ENCODE results near the gene NPTX1.
"Not testable (repeated sequence)": the region's sequence is repeated elsewhere in the genome, so short reads cannot be mapped to it uniquely, and the experiment has no call there.

Gene NPTX1

GRCh38 chr17:80475910-80476876 lies at the start of gene NPTX1:
Gene NPTX1, minus strand, starts transcription at chr17:80476607. Its CDS starts 161 bp downstream, at chr17:80476446.
- peak; percentile 60 for DNase-seq

- no peak for DNase-seq
Measured at GRCh38 chr17:80523956-80524712, 47.7 kb upstream of the NPTX1 start.

- DNase-seq = no peak
Measured at GRCh38 chr17:80523054-80523744, 46.8 kb upstream of the NPTX1 start.

GRCh38 chr17:80520810-80521455 lies 44.5 kb upstream of the NPTX1 start:
- DNase-seq = no peak

GRCh38 chr17:80519091-80519781 lies 42.8 kb upstream of the NPTX1 start:
- DNase-seq = no peak

GRCh38 chr17:80518392-80518791 lies 42.0 kb upstream of the NPTX1 start:
- no peak for DNase-seq

- no peak for DNase-seq
Measured at GRCh38 chr17:80517641-80518040, 41.2 kb upstream of the NPTX1 start.

- peak; percentile 20 for DNase-seq
Measured at GRCh38 chr17:80516171-80516932, 39.9 kb upstream of the NPTX1 start.

- DNase-seq = no peak
Measured at GRCh38 chr17:80513892-80514291, 37.5 kb upstream of the NPTX1 start.

GRCh38 chr17:80513201-80513600 lies 36.8 kb upstream of the NPTX1 start:
- DNase-seq = no peak

GRCh38 chr17:80512233-80512632 lies 35.8 kb upstream of the NPTX1 start:
- peak; percentile 32 for DNase-seq

GRCh38 chr17:80511222-80512180 lies 35.1 kb upstream of the NPTX1 start:
- DNase-seq = peak; percentile 32

GRCh38 chr17:80510772-80511171 lies 34.4 kb upstream of the NPTX1 start:
- DNase-seq = no peak

GRCh38 chr17:80510132-80510531 lies 33.7 kb upstream of the NPTX1 start:
- DNase-seq = no peak

- no peak for DNase-seq
Measured at GRCh38 chr17:80509311-80509710, 32.9 kb upstream of the NPTX1 start.

GRCh38 chr17:80507965-80508364 lies 31.6 kb upstream of the NPTX1 start:
- DNase-seq = no peak

GRCh38 chr17:80507177-80507576 lies 30.8 kb upstream of the NPTX1 start:
- not testable (repeated sequence) for DNase-seq

- DNase-seq = no peak
Measured at GRCh38 chr17:80504686-80505413, 28.4 kb upstream of the NPTX1 start.

GRCh38 chr17:80503921-80504320 lies 27.5 kb upstream of the NPTX1 start:
- DNase-seq = no peak

Measured in NCI-H146 (cell line).